Liver (tissue), 9 donors: Measurements from ENCODE around the gene CYP24A1. TPM values are rescaled to one million over a fixed set of nuclear protein-coding genes. Genes with fewer than 3 reads are reported as not detected.

Experiments
- DNase-seq: peaks from one replicate; pipeline ENCODE4 v3.0.0-alpha.2; 2017; ENCODE audit warnings: low spot score
- H3K27ac ChIP-seq, 2 donors: one replicate each; pipeline ENCODE4 v1.7.0; 2013; ENCODE audit warnings: inconsistent platforms in 2 of 2, low read length in 2 of 2, control low read depth in 1 of 2, low read depth in 1 of 2, mild to moderate bottlenecking in 1 of 2
- H3K27me3 ChIP-seq, 4 donors: one replicate each; pipeline versions ENCODE4 v1.6.1 to v1.7.0; 2013; ENCODE audit warnings: low read length in 3 of 4, inconsistent platforms in 1 of 4, mild to moderate bottlenecking in 1 of 4, moderate library complexity in 1 of 4; ENCODE audit not compliant: control insufficient read depth in 4 of 4, insufficient read depth in 4 of 4
- H3K36me3 ChIP-seq, 4 donors: one replicate each; pipeline versions ENCODE4 v1.6.1 to v1.7.0; 2013; ENCODE audit warnings: low read length in 3 of 4, mild to moderate bottlenecking in 3 of 4, low read depth in 1 of 4, moderate library complexity in 1 of 4; ENCODE audit not compliant: control insufficient read depth in 4 of 4, insufficient read depth in 3 of 4
- H3K4me1 ChIP-seq, 4 donors: one replicate each; pipeline versions ENCODE4 v1.6.1 to v1.7.0; 2013; ENCODE audit warnings: low read length in 3 of 4, mild to moderate bottlenecking in 3 of 4, moderate library complexity in 1 of 4; ENCODE audit not compliant: control insufficient read depth in 4 of 4, insufficient read depth in 4 of 4
- H3K4me3 ChIP-seq, 3 donors: one replicate each; pipeline versions ENCODE4 v1.6.1 to v1.7.0; 2013; ENCODE audit warnings: low read length in 3 of 3, control low read depth in 1 of 3, low read depth in 1 of 3, mild to moderate bottlenecking in 1 of 3
- H3K9ac ChIP-seq, 2 donors: one replicate each; pipeline ENCODE4 v1.7.0; 2013; ENCODE audit warnings: low read length in 2 of 2, mild to moderate bottlenecking in 2 of 2, moderate library complexity in 2 of 2, control low read depth in 1 of 2, low read depth in 1 of 2
- H3K9me3 ChIP-seq, 4 donors: one replicate each; pipeline versions ENCODE4 v1.6.1 to v1.7.0; 2013; ENCODE audit warnings: low read length in 3 of 4; ENCODE audit not compliant: control insufficient read depth in 4 of 4
- ATF3 ChIP-seq: IDR thresholded peaks from 2 replicates; pipeline ENCODE4 v1.6.1; 2016; ENCODE audit warnings: antibody characterized with exemption
- CTCF ChIP-seq: fragments of 150-350 bp; IDR thresholded peaks from 2 replicates; pipeline ENCODE4 v1.5.1; 2017; ENCODE audit warnings: improper control_type of control experiment, low read depth, low read length; ENCODE audit not compliant: missing input control
- FOXA1 ChIP-seq: IDR thresholded peaks from 2 replicates; pipeline ENCODE4 v1.6.1; 2016; ENCODE audit warnings: antibody characterized with exemption
- FOXA2 ChIP-seq: IDR thresholded peaks from 2 replicates; pipeline ENCODE4 v1.6.1; 2016; ENCODE audit warnings: antibody characterized with exemption
- GABPA ChIP-seq, 2 donors: IDR thresholded peaks in 1 of 2; conservative IDR thresholded peaks in 1 of 2; 2 replicates each; pipeline ENCODE4 v1.6.1; 2016; ENCODE audit warnings: antibody characterized with exemption in 2 of 2, mild to moderate bottlenecking in 1 of 2, moderate library complexity in 1 of 2
- HNF4A ChIP-seq, 2 donors: conservative IDR thresholded peaks; 2 replicates each; pipeline ENCODE4 v1.6.1; 2016; ENCODE audit warnings: antibody characterized with exemption in 2 of 2, mild to moderate bottlenecking in 2 of 2
- HNF4G ChIP-seq: IDR thresholded peaks from 2 replicates; pipeline ENCODE4 v1.6.1; 2016; ENCODE audit warnings: antibody characterized with exemption
- JUND ChIP-seq, 2 donors: IDR thresholded peaks; 2 replicates each; pipeline ENCODE4 v1.6.1; 2016; ENCODE audit warnings: antibody characterized with exemption in 2 of 2
- NR2F2 ChIP-seq: IDR thresholded peaks from 2 replicates; pipeline ENCODE4 v1.6.1; 2016; ENCODE audit warnings: antibody characterized with exemption
- RAD21 ChIP-seq, 2 donors: IDR thresholded peaks; 2 replicates each; pipeline ENCODE4 v1.6.1; 2016; ENCODE audit warnings: antibody characterized with exemption in 2 of 2, mild to moderate bottlenecking in 2 of 2
- RXRA ChIP-seq, 2 donors: IDR thresholded peaks; 2 replicates each; pipeline ENCODE4 v1.6.1; 2017 to 2018; ENCODE audit warnings: antibody characterized with exemption in 2 of 2, mild to moderate bottlenecking in 1 of 2
- SP1 ChIP-seq: IDR thresholded peaks from 2 replicates; pipeline ENCODE4 v1.6.1; 2018; ENCODE audit warnings: antibody characterized with exemption, mild to moderate bottlenecking
- TAF1 ChIP-seq: conservative IDR thresholded peaks from 2 replicates; pipeline ENCODE4 v1.6.1; 2016; ENCODE audit warnings: antibody characterized with exemption, mild to moderate bottlenecking
- YY1 ChIP-seq: IDR thresholded peaks from 2 replicates; pipeline ENCODE4 v1.6.1; 2016; ENCODE audit warnings: antibody characterized with exemption, mild to moderate bottlenecking
- WGBS: extraction: QIAGEN DNeasy Blood & Tissue Kit; methylation state at CpG from one replicate; pipeline ENCODE4 v1.1.7; 2013; 5-methylcytosine and 5-hydroxymethylcytosine counted together
- polyA plus RNA-seq, 2 donors: library from polyadenylated mRNA; stranded (reverse) in 1 of 2; unstranded in 1 of 2; fragments of 200-250 nt in 1 of 2; fragments of >200 nt in 1 of 2; fragmentation: Nextera tagmentation in 1 of 2; extraction: Ambion mirVana in 1 of 2; gene quantifications; one replicate each; pipeline versions ENCODE4 v1.2.1 to v1.2.3, GENCODE V29; 2013 to 2015
- total RNA-seq, 2 donors: library from RNA; depleted of rRNA; stranded (reverse); fragments of >200 nt; gene quantifications; one replicate each; pipeline ENCODE4 v1.2.3, GENCODE V29; 2014
- TF ChIP-seq, protein P1 (sequence below): IDR thresholded peaks from 2 replicates; pipeline ENCODE4 v1.6.1; 2016; ENCODE audit warnings: antibody characterized with exemption
- TF ChIP-seq, protein P2 (sequence below): IDR thresholded peaks from 2 replicates; pipeline ENCODE4 v1.6.1; 2016; ENCODE audit warnings: antibody characterized with exemption
- TF ChIP-seq, protein P3 (sequence below): IDR thresholded peaks from 2 replicates; pipeline ENCODE4 v1.6.1; 2016; ENCODE audit warnings: antibody characterized with exemption, mild to moderate bottlenecking
- donor health status: healthy.
- donor health status: healthy.
- donor health status: healthy.
- donor health status: healthy.
- donor health status: healthy.

Gene CYP24A1
- total and polyA plus RNA-seq, 4 donors = not detected

GRCh38 chr20:54107181-54107580 is 66.6 kb downstream of the CYP24A1 start:
- Histone ChIP-seq H3K27ac (peak overlapping the region; percentile 79 to 86), H3K9me3 (no peaks in the 10 kb centered on the region), H3K4me1 (peaks cover 10 to 55% (median 47%) of the 10 kb centered on the region in 4 donors), H3K4me3 (no peak overlapping the region), H3K27me3 (no peaks in the 10 kb centered on the region), H3K9ac (no peak overlapping the region), H3K36me3 (no peaks in the 10 kb centered on the region)
- WGBS = 37% methylated on average over 2 of the region's 2 CpGs
- no peak for DNase-seq
- TF ChIP-seq NR2F2 (no peak), RAD21 (IDR thresholded peaks at IDR 0.05) (no peak), FOXA1 (no peak), SP1 (no peak)
- TF ChIP-seq, protein P1, sequence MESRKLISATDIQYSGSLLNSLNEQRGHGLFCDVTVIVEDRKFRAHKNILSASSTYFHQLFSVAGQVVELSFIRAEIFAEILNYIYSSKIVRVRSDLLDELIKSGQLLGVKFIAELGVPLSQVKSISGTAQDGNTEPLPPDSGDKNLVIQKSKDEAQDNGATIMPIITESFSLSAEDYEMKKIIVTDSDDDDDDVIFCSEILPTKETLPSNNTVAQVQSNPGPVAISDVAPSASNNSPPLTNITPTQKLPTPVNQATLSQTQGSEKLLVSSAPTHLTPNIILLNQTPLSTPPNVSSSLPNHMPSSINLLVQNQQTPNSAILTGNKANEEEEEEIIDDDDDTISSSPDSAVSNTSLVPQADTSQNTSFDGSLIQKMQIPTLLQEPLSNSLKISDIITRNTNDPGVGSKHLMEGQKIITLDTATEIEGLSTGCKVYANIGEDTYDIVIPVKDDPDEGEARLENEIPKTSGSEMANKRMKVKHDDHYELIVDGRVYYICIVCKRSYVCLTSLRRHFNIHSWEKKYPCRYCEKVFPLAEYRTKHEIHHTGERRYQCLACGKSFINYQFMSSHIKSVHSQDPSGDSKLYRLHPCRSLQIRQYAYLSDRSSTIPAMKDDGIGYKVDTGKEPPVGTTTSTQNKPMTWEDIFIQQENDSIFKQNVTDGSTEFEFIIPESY = no peak

DNA sequence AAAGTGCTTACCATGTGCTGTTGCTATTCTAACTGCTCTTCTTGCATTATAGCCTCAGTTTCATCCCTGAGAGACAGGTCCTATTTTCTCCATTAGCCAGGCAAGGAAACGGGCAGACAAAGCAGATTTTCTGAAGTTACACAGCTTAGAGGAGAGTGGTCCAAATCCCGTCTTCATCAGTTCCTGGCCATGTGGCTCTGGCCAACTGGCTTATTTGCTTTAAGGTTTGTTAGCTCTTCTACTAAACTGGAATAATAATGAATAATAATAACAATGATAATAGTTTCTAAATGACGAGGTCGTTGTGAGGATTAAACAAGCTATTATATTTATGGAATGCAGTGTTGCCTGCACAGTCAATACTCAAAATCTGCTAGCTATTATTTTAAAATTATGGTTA is 67.6 kb downstream of the CYP24A1 start:
- no peaks in the 10 kb centered on the region for H3K9me3 ChIP-seq
- DNase-seq = no peak
- 29% methylated on average over 4 of the region's 4 CpGs for WGBS
- H3K4me1 ChIP-seq = peaks cover 9 to 47% (median 42%) of the 10 kb centered on the region in 4 donors
- peak overlapping the region in 1 of 2 donors; percentile 7 for H3K9ac ChIP-seq
- no peaks in the 10 kb centered on the region for H3K27me3 ChIP-seq
- TF ChIP-seq ATF3 (no peak), RXRA (IDR thresholded peaks at IDR 0.05) (peak; percentile 16 to 36)
- TF ChIP-seq, protein P2, sequence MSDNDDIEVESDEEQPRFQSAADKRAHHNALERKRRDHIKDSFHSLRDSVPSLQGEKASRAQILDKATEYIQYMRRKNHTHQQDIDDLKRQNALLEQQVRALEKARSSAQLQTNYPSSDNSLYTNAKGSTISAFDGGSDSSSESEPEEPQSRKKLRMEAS = peak; percentile 16
- no peak overlapping the region for H3K4me3 ChIP-seq
- peak overlapping the region in 1 of 2 donors; percentile 10 for H3K27ac ChIP-seq
- no peaks in the 10 kb centered on the region for H3K36me3 ChIP-seq

DNA sequence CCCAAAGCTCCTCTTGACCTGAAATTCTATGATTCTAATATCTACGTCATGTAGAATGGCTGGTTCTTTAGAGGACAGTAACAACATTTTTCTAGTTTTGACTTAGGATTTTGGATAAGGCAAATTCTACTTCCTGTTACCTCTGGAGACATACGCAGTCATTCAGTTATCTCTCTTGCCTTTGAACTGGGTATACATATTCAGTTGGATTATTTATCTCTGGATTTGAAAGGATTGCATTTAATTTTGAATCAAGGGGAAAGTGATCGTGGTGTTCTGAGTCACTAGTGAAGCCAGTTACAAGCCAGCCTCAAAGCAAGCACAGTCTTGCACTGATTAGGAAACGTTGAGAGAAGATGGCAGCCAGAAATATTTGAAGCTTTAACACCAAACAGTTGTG is 68.1 kb downstream of the CYP24A1 start:
- H3K27ac ChIP-seq = no peak overlapping the region
- H3K4me1 ChIP-seq = peaks cover 9 to 47% (median 42%) of the 10 kb centered on the region in 4 donors
- no peak for DNase-seq
- TF ChIP-seq FOXA2 = no peak
- no peak for TF ChIP-seq HNF4A (conservative IDR thresholded peaks at IDR 0.05)
- no peak for TF ChIP-seq RXRA (IDR thresholded peaks at IDR 0.05)
- TF ChIP-seq HNF4G = no peak
- no peak for TF ChIP-seq TAF1
- TF ChIP-seq YY1 = no peak
- no peak for TF ChIP-seq FOXA1
- TF ChIP-seq, protein P3, sequence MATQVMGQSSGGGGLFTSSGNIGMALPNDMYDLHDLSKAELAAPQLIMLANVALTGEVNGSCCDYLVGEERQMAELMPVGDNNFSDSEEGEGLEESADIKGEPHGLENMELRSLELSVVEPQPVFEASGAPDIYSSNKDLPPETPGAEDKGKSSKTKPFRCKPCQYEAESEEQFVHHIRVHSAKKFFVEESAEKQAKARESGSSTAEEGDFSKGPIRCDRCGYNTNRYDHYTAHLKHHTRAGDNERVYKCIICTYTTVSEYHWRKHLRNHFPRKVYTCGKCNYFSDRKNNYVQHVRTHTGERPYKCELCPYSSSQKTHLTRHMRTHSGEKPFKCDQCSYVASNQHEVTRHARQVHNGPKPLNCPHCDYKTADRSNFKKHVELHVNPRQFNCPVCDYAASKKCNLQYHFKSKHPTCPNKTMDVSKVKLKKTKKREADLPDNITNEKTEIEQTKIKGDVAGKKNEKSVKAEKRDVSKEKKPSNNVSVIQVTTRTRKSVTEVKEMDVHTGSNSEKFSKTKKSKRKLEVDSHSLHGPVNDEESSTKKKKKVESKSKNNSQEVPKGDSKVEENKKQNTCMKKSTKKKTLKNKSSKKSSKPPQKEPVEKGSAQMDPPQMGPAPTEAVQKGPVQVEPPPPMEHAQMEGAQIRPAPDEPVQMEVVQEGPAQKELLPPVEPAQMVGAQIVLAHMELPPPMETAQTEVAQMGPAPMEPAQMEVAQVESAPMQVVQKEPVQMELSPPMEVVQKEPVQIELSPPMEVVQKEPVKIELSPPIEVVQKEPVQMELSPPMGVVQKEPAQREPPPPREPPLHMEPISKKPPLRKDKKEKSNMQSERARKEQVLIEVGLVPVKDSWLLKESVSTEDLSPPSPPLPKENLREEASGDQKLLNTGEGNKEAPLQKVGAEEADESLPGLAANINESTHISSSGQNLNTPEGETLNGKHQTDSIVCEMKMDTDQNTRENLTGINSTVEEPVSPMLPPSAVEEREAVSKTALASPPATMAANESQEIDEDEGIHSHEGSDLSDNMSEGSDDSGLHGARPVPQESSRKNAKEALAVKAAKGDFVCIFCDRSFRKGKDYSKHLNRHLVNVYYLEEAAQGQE = no peak
- no peak for TF ChIP-seq RAD21 (IDR thresholded peaks at IDR 0.05)
- TF ChIP-seq JUND (IDR thresholded peaks at IDR 0.05) = no peak
- TF ChIP-seq CTCF = no peak
- TF ChIP-seq ATF3 = no peak
- no peak for TF ChIP-seq GABPA (IDR thresholded peaks at IDR 0.05 in 1 of 2, conservative IDR thresholded peaks at IDR 0.05 in 1 of 2)
- TF ChIP-seq SP1 = no peak
- H3K9me3 ChIP-seq = no peaks in the 10 kb centered on the region
- WGBS = 63% methylated on average over 4 of the region's 4 CpGs
- H3K9ac ChIP-seq = no peak overlapping the region
- H3K4me3 ChIP-seq = peak overlapping the region in 1 of 3 donors; percentile 5
- H3K27me3 ChIP-seq = no peaks in the 10 kb centered on the region
- H3K36me3 ChIP-seq = no peaks in the 10 kb centered on the region
